Suppressor macrophage (primary cell): ENCODE results near the gene SDK2.

Experiments used
- DNase-seq, 4 experiments: peaks; one replicate each; pipeline ENCODE4 v3.0.0-alpha.2; 2020 to 2022
- total RNA-seq, 17 experiments: gene quantifications; one replicate each; lab custom pipeline; 2026; ENCODE audit warnings: mixed read lengths in 6 of 17, inconsistent platforms in 3 of 17; lab: John Stamatoyannopoulos, UW

Gene SDK2
- total RNA-seq = 0 to 8.0 (median 0.06) reads per million in 17 experiments

- DNase-seq = peak in 2 of 4 experiments; percentile 36 to 38
Measured at GRCh38 chr17:73644145-73645049, at the start of gene SDK2. Gene SDK2, minus strand, starts transcription at chr17:73644445. Its CDS starts 357 bp downstream, at chr17:73644088.

GRCh38 chr17:73693071-73693470 is 48.8 kb upstream of the SDK2 start:
- DNase-seq = no peak

DNA sequence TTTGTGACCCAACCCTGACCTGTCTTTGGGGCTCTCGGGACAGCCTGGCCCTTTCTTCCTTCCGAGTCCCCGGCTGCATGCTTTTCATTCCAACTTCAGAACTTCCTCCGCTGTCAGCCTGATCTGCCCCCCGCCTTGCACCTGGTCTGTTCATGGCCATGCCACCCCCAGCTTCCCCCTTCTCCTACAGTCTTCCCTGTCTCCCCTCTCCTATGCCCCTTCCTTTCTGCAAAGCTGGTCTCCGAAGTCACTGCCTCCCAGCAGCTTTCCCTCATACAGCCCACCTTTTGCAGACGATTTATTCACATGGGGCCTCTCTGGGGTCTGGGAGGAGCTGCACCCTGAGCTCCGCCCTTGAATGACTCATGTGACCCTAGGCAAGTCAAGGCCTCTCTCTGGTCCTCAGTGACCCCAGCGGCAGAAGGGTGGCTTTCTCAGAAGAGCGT is 47.1 kb upstream of the SDK2 start:
- no peak for DNase-seq

DNA sequence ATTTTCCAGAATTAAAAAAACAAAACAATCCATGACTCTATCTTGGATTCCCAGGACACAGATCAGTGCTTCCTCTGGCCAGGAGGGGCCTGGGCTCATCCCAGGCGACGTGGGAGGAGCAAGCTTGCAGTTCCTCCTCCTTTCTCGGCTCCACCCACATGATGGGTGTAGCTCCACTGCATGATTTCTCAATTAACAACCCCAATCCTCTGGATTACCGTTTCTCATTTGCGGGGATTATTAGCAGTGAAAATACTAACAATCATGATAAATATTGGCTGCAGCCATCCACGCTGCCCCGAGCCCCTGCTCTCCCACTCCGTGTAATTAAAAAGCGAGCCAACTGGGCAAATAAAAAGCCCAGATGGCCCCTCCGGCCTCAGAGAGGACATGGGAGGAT is 46.4 kb upstream of the SDK2 start:
- peak; percentile 17 to 55 (median 50) for DNase-seq

GRCh38 chr17:73689596-73690275 is 45.5 kb upstream of the SDK2 start:
- no peak for DNase-seq

DNA sequence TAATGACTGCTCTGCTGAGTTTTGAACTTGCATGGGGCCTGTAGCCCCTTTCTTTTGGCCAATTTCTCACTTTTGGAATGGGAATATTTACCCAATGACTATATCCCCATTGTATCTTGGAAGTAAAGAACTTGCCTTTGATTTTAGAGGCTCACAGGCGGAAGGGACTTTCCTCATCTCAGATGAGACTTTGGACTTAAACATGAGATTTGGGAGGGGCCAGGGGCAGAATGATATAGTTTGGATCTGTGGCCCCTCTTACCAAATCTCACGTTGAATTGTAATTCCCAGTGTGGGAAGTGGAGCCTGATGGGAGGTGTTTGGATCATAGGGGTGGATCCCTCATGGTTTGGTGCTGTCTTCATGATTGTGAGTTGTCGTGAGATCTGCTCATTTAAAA is 42.7 kb upstream of the SDK2 start:
- DNase-seq = no peak

GRCh38 chr17:73686126-73686525 is 41.9 kb upstream of the SDK2 start:
- no peak for DNase-seq

GRCh38 chr17:73684183-73684582 is 39.9 kb upstream of the SDK2 start:
- no peak for DNase-seq

DNA sequence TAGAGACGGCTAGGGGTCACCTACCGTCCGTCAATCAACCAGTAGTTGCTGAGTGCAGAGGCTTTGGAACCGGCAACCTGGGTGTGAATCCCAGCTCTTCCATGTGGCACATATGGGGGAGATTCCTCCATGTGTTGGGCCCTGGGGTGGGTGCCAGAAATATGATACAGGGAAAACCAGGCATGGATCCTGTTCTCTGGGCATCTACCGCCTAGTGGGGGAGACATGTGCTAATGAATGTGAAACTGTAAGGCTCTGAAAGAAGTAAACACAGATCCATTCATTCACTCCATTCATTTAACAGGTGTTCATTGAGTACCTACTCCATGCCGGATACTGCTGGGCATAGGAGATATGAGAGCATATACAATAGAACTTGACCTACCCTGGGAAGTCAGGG is 39.5 kb upstream of the SDK2 start:
- DNase-seq = no peak

- DNase-seq = no peak
Measured at GRCh38 chr17:73681946-73682345, 37.7 kb upstream of the SDK2 start.

GRCh38 chr17:73679476-73679875 is 35.2 kb upstream of the SDK2 start:
- no peak for DNase-seq

DNA sequence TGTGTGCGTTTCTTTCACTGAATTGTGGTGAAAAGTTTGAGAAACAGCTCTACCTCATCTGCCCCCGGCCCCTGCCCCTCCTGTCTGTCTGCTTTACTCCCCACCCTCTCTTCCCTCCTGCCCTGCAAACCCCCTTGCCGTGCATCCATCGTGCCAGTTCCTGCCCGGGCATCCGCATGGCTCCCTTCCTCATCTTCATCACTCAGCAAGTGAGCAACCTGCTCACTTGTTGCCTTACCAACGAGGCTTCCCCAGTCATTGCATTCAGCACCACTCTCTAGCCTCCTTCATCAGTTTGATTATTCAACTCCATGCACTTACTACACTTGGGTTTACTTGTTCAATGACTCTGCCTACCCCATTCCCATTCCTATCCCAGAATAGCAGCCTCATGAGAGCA is 34.8 kb upstream of the SDK2 start:
- DNase-seq = no peak

DNA sequence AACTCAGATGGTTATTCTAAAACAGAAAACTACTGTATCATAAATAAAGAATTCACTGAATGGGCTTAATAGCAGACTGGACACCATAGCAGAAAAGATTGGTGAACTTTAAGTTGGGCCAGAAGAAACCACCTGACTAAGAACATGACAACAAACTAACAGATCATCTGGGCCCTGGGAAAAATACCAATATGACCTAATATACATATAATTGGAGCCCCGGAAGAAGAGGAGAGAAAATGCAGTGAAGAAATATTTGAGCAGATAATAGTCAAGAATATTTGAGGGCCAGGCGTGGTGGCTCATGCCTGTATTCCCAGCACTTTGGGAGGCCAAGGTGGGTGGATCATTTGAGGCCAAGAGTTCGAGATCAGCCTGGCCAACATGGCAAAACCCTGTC is 25.5 kb upstream of the SDK2 start:
- no peak for DNase-seq

DNA sequence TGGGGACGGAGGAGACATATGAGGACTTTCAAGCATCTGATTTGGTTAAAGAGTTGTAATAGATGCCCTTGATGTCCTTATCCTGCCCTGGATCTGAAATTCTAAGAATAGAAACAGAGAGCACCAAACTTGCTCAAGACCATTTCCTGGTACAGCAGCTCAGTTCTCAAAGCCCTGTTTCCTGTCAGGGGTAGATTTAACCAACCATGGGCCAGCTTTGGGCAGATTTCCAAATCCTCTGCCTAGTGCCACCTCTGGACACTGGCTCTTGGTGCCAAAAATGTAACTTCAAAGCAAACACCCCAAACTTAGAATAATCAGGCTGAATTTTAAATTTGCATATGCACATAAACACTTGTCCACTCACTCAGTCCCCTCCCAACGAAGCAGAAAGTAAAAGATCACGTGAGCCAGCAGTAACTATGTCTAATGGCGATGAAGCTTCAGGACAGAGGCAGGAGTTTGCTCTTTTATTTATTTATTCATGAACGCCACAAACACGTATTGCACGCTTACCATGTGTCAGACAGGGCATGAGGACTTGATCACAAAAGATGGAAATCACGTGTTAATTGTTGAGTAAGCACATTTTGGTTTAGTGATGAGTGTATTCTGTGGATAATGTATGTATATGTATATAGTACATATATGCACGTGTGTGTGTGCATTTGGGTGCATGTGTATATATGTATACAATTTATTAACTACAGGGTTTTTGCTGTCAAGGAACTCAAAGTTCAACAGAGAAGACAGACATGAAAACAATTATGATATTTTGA is 23.1 kb upstream of the SDK2 start:
- peak; percentile 21 to 61 (median 56) for DNase-seq

DNA sequence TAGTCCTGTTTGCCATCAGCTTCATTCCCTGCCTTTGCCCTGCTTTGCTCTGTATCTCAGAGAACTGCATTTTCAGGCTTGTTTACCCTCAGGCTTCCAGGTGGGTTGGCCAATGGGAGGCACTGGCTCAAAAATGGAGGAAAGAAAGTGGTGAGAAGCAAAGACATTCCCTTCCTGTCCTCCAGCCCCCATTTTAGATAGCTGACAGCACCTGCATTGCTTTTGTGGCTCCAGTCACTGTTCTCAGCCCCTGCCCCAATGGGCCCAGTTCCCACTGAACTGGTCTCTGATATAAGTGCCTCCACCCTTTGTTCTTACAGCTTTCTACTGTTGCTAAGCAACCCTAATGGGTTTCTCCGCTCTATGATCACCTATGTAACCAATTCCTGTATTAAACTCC is 19.4 kb upstream of the SDK2 start:
- DNase-seq = no peak

- DNase-seq = no peak
Measured at GRCh38 chr17:73660366-73660765, 16.1 kb upstream of the SDK2 start.

DNA sequence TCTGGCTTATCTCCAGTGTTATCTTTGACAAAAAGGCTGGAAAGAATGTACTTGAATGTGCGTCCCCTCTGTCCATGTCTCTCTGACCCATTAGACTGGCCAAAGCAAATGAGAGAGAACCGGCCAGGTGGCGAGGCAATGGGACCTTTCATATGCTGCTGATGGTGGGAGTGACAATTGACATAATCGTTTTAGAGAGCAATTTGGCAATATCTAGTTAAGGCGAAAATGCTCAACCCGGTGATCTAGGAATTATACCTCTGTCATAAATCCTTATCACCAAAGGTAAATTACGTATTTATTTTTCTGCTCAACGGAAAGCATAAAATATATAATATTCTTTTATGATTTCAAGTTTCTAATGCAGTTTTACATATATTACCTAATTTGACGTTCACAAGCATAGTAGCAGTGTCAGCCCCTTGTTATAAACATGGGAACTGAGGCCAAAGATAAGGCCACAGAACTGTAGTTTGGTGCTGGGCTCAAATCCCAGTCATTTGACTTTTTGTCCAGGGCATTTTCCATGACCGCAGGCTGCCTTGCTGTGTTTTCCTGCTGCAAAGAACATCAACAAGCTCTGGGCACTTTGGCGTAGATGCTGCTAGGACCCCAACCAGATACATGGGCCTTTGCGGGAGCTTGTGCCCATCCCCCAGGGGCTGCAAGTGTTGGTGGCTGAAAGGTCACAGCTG is 14.7 kb upstream of the SDK2 start:
- no peak for DNase-seq

- peak; percentile 51 to 79 (median 64) for DNase-seq
Measured at GRCh38 chr17:73657473-73658116, 13.3 kb upstream of the SDK2 start.

DNA sequence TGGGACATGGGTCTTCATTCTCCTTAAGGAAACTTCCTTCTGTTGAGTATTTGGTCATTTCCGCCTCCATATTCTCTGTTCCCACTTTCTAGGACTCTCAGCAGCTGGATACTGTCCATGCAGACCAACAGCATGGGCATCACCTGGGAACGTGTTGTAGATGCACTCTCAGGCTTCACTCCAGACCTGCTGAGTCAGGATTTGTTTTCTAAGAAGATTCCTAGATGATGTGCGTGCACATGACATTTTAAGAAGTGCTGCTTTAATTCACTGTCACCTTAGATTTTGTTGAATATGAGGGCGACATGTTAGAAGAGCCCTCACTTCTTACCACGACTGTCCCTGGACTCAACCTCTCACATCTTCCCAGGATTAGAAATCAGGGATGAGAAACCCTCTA is 10.0 kb upstream of the SDK2 start:
- DNase-seq = no peak

DNA sequence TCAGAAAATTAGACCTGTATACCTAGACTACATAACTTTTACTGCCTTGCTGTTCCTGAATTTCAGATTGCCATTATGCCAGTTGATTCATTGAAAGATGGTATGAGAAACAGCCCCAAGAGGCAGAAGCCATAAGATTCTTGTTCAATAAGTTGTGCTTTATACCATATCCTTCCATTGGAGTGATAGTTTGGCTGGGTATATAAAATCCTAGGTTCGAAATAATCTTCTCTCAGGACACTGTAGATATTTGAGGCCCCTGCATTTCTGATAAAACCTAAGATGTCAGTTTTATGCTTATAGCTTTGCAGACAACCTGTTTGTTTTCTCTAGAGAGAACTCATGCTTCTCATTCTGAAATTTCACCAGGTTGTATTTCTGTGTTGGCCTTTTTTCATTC is 9.6 kb upstream of the SDK2 start:
- DNase-seq = no peak

DNA sequence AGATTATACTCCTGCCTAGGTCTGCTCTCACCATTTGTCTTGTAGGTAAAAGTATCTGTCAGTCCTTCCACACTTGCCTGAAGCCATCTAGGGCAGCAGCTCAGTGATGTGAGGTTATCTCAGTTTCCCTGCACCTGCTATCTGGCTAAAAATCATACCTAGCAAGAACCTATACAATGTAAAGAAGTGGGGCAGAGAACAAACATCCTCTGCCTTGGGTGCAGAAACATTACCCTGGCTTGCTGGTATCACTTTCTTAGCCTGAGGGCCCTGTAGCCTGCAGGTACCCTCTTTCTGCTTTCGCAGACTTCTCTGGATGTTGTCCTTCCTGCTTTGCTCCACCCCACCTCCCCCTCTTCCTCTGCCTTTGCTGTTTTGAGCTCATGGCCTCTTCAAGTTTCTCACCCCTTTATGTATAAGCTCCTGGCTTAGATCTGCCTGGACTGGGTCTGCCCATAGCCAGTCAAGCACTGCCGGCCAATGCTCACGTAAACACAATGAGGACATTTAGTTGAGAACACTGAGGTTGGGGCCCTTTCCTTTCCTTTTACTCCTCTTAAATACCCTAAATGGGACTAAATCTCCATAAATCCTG is 8.7 kb upstream of the SDK2 start:
- DNase-seq = no peak
